Activated CD4-positive, alpha-beta T cell treated with anti-CD3 and anti-CD28 coated beads, Interleukin-2, amount 10 ng/mL, durations not matched to agents 7 days and 5 days (primary cell): Measurements from ENCODE around the gene HDLBP. TPM values are rescaled to one million over a fixed set of nuclear protein-coding genes. Genes with fewer than 3 reads are reported as not detected.

Experiments
- CTCF ChIA-PET: fragments of 350-600 bp; sonication (Branson Sonifier 250); formaldehyde crosslinking; loops from one replicate; lab custom pipeline; 2021; ENCODE audit warnings: antibody characterized with exemption; lab: Charles Lee
- POLR2A ChIA-PET: fragments of 350-600 bp; sonication (Branson Sonifier 250); formaldehyde crosslinking; loops from one replicate; lab custom pipeline; 2021; ENCODE audit warnings: antibody characterized with exemption; lab: Charles Lee
- DNase-seq: peaks from one replicate; pipeline ENCODE4 v3.0.0-alpha.2; 2020
- H3K27ac Mint-ChIP-seq: one replicate; pipeline ENCODE4 v1.8.0; 2021; ENCODE audit warnings: mild to moderate bottlenecking, moderate library complexity, mixed read lengths
- H3K27me3 Mint-ChIP-seq: one replicate; pipeline ENCODE4 v1.8.0; 2021; ENCODE audit warnings: mixed read lengths
- H3K36me3 Mint-ChIP-seq: one replicate; pipeline ENCODE4 v1.8.0; 2021; ENCODE audit warnings: low read depth, mixed read lengths
- H3K4me1 Mint-ChIP-seq: one replicate; pipeline ENCODE4 v1.8.0; 2021; ENCODE audit warnings: mixed read lengths
- H3K4me3 Mint-ChIP-seq: one replicate; pipeline ENCODE4 v1.8.0; 2021; ENCODE audit warnings: mild to moderate bottlenecking, moderate library complexity, mixed read lengths
- H3K9me3 Mint-ChIP-seq: one replicate; pipeline ENCODE4 v1.8.0; 2021; ENCODE audit warnings: mixed read lengths
- total RNA-seq, 2 experiments: library from RNA; stranded (reverse); gene quantifications; one replicate each; pipeline ENCODE4 v1.2.3, GENCODE V29; 2021

Gene HDLBP
- total RNA-seq, 2 experiments from 2014 or later, result 198 to 203 TPM

DNA sequence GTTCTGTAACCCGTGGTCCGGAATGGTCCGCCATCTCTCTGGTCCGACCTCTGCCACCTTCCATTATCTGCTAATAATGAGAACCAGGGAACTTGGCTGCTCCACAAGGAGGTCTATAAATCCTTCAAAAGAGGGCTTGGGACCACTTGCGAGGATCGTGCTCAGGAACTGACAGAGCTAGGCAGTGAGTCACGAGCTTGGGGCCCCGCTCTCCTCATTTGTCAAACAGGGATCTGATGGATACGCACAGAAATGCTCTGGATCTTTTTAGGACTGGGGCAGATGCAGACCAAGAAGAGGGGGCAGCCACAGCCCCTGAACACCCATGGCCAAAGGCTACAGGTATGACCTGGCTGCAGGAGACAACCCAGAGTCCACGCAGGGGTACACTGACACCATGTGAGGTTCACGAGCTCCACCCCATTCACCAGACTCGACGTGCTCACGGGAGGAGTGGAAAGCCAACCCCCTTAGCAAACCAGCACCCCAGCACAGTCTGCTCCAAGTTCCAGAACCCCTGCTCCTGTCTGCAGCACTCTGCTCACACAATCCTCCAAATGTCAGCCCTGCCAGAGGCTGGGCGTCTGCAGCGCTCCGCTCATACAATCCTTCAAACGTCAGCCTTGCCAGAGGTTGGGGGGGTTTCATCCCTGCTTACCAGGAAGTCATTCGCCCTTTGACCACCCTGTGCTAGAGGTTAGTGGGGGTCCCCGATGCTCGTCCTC is 81.2 kb downstream of the HDLBP start:
- Mint-ChIP-seq H3K27ac (no peak overlapping the region), H3K9me3 (no peaks in the 10 kb centered on the region)

GRCh38 chr2:241232736-241233575 is 82.5 kb downstream of the HDLBP start:
- DNase-seq, result no peak
- no peaks in the 10 kb centered on the region for H3K9me3 Mint-ChIP-seq
- H3K27ac Mint-ChIP-seq, result peak overlapping the region; percentile 6
- no peaks in the 10 kb centered on the region for H3K27me3 Mint-ChIP-seq
- POLR2A ChIA-PET, result no interaction called here
- no peaks in the 10 kb centered on the region for H3K4me1 Mint-ChIP-seq
- no peak overlapping the region for H3K4me3 Mint-ChIP-seq
- peaks cover 52% of the 10 kb centered on the region for H3K36me3 Mint-ChIP-seq
- CTCF ChIA-PET, result interaction anchor here (2.9 kb wide), 1 partner anchor 16 kb away, joined by 6 read pairs; no protein-coding TSS in a partner anchor

More for the DNA sequence above, 81.2 kb downstream of the HDLBP start:
- no peak for DNase-seq
- ChIA-PET POLR2A (no interaction called here), CTCF (interaction anchor here (0.7 kb wide), 1 partner anchor 138 kb away, joined by 3 read pairs; no protein-coding TSS in a partner anchor)
- no peaks in the 10 kb centered on the region for H3K4me1 Mint-ChIP-seq
- no peaks in the 10 kb centered on the region for H3K27me3 Mint-ChIP-seq
- H3K4me3 Mint-ChIP-seq, result no peak overlapping the region
- peaks cover 59% of the 10 kb centered on the region for H3K36me3 Mint-ChIP-seq

DNA sequence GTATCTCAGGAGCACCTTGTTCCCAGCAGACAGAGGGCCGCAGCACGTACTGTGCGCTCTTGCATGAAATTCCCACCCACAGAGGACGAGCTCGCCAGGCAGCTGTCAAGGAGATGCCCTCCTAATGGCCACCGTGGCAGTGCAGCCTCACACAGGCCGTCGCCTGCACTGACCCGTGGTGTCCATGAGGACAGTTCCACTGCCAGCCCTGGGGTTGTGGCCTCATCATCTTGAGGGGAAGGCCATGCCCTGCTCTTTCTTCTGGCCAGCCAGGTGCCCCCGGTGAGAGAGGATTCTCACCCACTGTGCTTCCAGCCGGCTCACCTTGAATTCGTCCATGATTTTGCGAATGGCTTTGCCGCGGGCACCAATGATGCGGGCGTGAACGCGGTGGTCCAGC is 85.0 kb downstream of the HDLBP start:
- ChIA-PET CTCF (interaction anchor here (2.9 kb wide), 1 partner anchor 14 kb away, joined by 6 read pairs; no protein-coding TSS in a partner anchor), POLR2A (no interaction called here)
- Mint-ChIP-seq H3K4me1 (no peaks in the 10 kb centered on the region), H3K9me3 (no peaks in the 10 kb centered on the region), H3K4me3 (no peak overlapping the region), H3K27ac (no peak overlapping the region), H3K36me3 (peaks cover 36% of the 10 kb centered on the region), H3K27me3 (no peaks in the 10 kb centered on the region)
- DNase-seq, result no peak

- ChIA-PET CTCF (no interaction called here), POLR2A (no interaction called here)
- no peaks in the 10 kb centered on the region for H3K4me1 Mint-ChIP-seq
- H3K27me3 Mint-ChIP-seq, result no peaks in the 10 kb centered on the region
- H3K9me3 Mint-ChIP-seq, result no peaks in the 10 kb centered on the region
- DNase-seq, result no peak
- no peak overlapping the region for H3K4me3 Mint-ChIP-seq
- no peak overlapping the region for H3K27ac Mint-ChIP-seq
- peaks cover 32% of the 10 kb centered on the region for H3K36me3 Mint-ChIP-seq
Measured at GRCh38 chr2:241229563-241230401, 85.7 kb downstream of the HDLBP start.

- DNase-seq, result no peak
- ChIA-PET CTCF (interaction anchor here (0.6 kb wide), 1 partner anchor 8 kb away, joined by 3 read pairs; no protein-coding TSS in a partner anchor), POLR2A (interaction anchor here (0.6 kb wide), 1 partner anchor 39 kb away, joined by 3 read pairs; no protein-coding TSS in a partner anchor)
- Mint-ChIP-seq H3K4me3 (no peak overlapping the region), H3K27ac (no peak overlapping the region), H3K36me3 (peaks cover 31% of the 10 kb centered on the region), H3K9me3 (no peaks in the 10 kb centered on the region), H3K27me3 (no peaks in the 10 kb centered on the region), H3K4me1 (no peaks in the 10 kb centered on the region)
Measured at GRCh38 chr2:241228860-241229516, 86.5 kb downstream of the HDLBP start.

DNA sequence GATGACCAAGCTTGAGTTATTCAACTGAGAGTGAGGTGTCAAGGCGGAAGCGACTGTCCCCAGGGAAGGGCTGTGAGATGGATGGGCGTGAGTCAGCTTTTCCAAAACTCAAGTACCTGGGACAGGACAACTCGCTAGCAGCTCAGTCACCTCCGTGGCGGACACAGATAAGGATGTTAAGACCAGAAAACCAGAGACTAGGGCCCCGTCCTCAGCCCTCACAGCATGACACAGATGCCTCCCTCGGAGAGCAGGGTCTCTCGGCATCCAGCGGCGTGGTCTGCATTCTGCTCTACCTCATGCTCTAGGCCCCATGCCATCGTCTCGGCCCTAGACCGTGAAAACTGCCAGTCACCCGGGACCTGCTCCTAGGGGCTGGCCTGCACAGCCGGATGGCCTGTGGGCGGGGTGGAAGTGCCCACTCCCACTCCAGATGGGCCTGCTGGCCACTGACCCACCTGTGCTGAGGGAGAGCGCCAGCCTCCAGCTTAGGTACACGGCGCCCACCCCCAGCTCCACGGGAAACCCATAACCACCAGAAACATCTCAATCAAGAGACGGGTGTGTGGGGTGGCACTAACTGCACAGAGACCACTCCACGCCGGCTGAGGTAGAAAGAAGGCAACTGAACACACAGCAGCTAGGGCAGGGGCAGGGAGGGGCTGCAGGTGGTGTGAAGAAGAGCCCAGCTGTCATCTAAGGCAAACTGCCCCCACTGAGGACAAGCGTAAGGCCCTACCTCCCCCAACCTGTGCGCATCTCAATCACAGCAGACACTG is 87.2 kb downstream of the HDLBP start:
- H3K9me3 Mint-ChIP-seq, result no peaks in the 10 kb centered on the region
- no peak overlapping the region for H3K4me3 Mint-ChIP-seq
- no peak overlapping the region for H3K27ac Mint-ChIP-seq
- no peaks in the 10 kb centered on the region for H3K4me1 Mint-ChIP-seq
- CTCF ChIA-PET, result interaction anchor here (0.6 to 1.2 kb wide), 2 partner anchors 9 kb away, joined by 3 read pairs; no protein-coding TSS in a partner anchor
- H3K36me3 Mint-ChIP-seq, result peaks cover 28% of the 10 kb centered on the region
- POLR2A ChIA-PET, result interaction anchor here (0.6 kb wide), 1 partner anchor 39 kb away, joined by 3 read pairs; no protein-coding TSS in a partner anchor
- H3K27me3 Mint-ChIP-seq, result no peaks in the 10 kb centered on the region
- DNase-seq, result no peak

DNA sequence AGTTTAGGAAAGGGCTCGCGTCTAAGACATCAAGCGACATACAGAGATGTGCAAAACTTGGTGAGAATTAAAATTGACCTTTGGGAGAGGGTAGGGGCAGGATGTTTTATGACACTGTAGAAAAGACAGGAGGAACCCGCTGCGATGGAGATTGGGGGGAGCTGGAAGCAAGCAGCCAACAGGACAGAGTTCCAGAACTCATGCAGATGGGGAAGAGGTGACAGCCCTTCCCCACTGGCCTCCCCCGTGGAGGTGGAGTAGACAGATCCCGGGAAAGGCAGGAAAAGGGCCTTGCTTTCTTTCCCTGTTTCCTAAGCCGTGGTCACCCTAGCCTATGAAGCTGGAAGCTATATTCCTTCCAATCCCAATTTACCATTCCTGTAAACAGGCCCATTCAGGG is 87.9 kb downstream of the HDLBP start:
- Mint-ChIP-seq H3K27me3 (no peaks in the 10 kb centered on the region), H3K4me3 (no peak overlapping the region), H3K9me3 (no peaks in the 10 kb centered on the region), H3K27ac (no peak overlapping the region), H3K36me3 (peaks cover 21% of the 10 kb centered on the region), H3K4me1 (no peaks in the 10 kb centered on the region)
- ChIA-PET POLR2A (no interaction called here), CTCF (interaction anchor here (1.2 kb wide), 1 partner anchor 8 kb away, joined by 3 read pairs; no protein-coding TSS in a partner anchor)
- DNase-seq, result no peak

- no peaks in the 10 kb centered on the region for H3K27me3 Mint-ChIP-seq
- DNase-seq, result no peak
Measured at GRCh38 chr2:241226723-241227572, 88.5 kb downstream of the HDLBP start.

GRCh38 chr2:241225983-241226382 is 89.5 kb downstream of the HDLBP start:
- no peaks in the 10 kb centered on the region for H3K4me1 Mint-ChIP-seq
- ChIA-PET CTCF (interaction anchor here (0.6 kb wide), 1 partner anchor 92 kb away, joined by 3 read pairs; no protein-coding TSS in a partner anchor), POLR2A (no interaction called here)

More at GRCh38 chr2:241226723-241227572, 88.5 kb downstream of the HDLBP start:
- peaks cover 20% of the 10 kb centered on the region for H3K36me3 Mint-ChIP-seq
- POLR2A ChIA-PET, result no interaction called here
- H3K9me3 Mint-ChIP-seq, result no peaks in the 10 kb centered on the region
- CTCF ChIA-PET, result interaction anchor here (0.6 to 1.2 kb wide), 2 partner anchors 8 to 91 kb away, joined by 3 read pairs; no protein-coding TSS in a partner anchor
- H3K4me3 Mint-ChIP-seq, result no peak overlapping the region
- H3K4me1 Mint-ChIP-seq, result no peaks in the 10 kb centered on the region
- H3K27ac Mint-ChIP-seq, result no peak overlapping the region

GRCh38 chr2:241225545-241225944 is 89.9 kb downstream of the HDLBP start:
- CTCF ChIA-PET, result no interaction called here
- no peaks in the 10 kb centered on the region for H3K27me3 Mint-ChIP-seq
- H3K36me3 Mint-ChIP-seq, result peaks cover 13% of the 10 kb centered on the region
- no peaks in the 10 kb centered on the region for H3K4me1 Mint-ChIP-seq
- no peak overlapping the region for H3K27ac Mint-ChIP-seq
- no peaks in the 10 kb centered on the region for H3K9me3 Mint-ChIP-seq
- H3K4me3 Mint-ChIP-seq, result no peak overlapping the region
- DNase-seq, result no peak
- POLR2A ChIA-PET, result no interaction called here

More at GRCh38 chr2:241225983-241226382, 89.5 kb downstream of the HDLBP start:
- peaks cover 13% of the 10 kb centered on the region for H3K36me3 Mint-ChIP-seq
- H3K9me3 Mint-ChIP-seq, result no peaks in the 10 kb centered on the region
- no peak overlapping the region for H3K27ac Mint-ChIP-seq
- DNase-seq, result no peak
- H3K27me3 Mint-ChIP-seq, result no peaks in the 10 kb centered on the region
- no peak overlapping the region for H3K4me3 Mint-ChIP-seq
